Endometrial microvascular endothelial cells (primary cell): ENCODE results near the gene MTRFR. TPM values are rescaled to one million over a fixed set of nuclear protein-coding genes. Genes with fewer than 3 reads are reported as not detected.
"Not testable (repeated sequence)": the region's sequence is repeated elsewhere in the genome, so short reads cannot be mapped to it uniquely, and the experiment has no call there.

ENCODE experiments used
- in situ Hi-C: cut with HindIII; loops from 2 replicates; pipeline ENCODE4 v1.10.0; 2017; ENCODE audit warnings: low sequenced_read_pairs, low pct_unique_long_range_greater_than_20kb; ENCODE audit errors: inconsistent ontology term
- total RNA-seq: library from RNA; depleted of rRNA; stranded (reverse); fragments of >200 nt; gene quantifications from one replicate; pipeline ENCODE4 v1.2.3, GENCODE V29; 2015; ENCODE audit errors: inconsistent ontology term

Gene MTRFR
- total RNA-seq: 7.4 TPM

- in situ Hi-C loops: loop anchor here (25.0 kb wide), 1 partner anchor 171 kb away; no protein-coding TSS in a partner anchor
Measured at GRCh38 chr12:123232807-123233504, at the start of gene MTRFR, which contains the start of gene MPHOSPH9. TSS of gene MTRFR (plus strand) at chr12:123233436. CDS start at chr12:123253675, 20,239 bp downstream. TSS of gene MPHOSPH9 (minus strand) at chr12:123233141. CDS start at chr12:123230364, 2,777 bp downstream.

DNA sequence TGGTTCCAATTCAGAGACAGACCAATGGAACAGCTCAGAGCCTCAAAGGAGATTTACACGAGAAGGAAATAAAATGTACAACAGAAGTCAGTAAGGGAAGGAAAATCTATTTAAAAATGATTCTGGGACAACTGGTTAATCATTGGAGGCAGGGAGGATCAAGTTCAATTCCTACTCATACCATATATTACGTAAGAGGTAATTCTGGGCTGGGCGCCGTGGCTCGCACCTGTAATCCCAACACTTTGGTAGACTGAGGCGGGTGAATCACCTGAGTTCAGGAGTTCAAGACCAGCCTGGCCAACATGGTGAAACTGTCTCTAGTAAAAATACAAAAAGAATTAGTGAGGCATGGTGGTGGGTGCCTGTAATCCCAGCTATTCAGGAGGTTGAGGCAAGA, 45.6 kb upstream of the MTRFR start:
- in situ Hi-C loops: no loop called here

DNA sequence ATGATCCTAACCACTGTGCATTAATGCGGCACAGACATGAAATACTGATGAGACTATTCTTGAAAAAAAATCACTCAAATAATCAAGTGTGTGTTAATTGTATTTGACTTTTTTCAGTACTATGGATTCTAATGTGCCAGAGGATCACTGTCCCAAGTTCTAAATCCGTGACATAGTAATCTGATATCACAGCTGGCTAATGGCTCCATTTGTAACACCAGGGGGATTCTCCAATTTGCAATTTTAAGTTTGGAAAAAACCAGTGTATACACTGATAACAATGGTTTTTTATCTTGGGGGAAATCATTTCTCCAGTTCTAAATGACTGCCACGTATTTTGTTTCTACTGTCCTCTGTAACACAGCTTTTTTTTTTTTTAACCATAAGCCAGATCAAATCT, 33.3 kb upstream of the MTRFR start:
- in situ Hi-C loops: no loop called here

- in situ Hi-C loops: no loop called here
Measured at GRCh38 chr12:123200414-123200813, 32.8 kb upstream of the MTRFR start.

DNA sequence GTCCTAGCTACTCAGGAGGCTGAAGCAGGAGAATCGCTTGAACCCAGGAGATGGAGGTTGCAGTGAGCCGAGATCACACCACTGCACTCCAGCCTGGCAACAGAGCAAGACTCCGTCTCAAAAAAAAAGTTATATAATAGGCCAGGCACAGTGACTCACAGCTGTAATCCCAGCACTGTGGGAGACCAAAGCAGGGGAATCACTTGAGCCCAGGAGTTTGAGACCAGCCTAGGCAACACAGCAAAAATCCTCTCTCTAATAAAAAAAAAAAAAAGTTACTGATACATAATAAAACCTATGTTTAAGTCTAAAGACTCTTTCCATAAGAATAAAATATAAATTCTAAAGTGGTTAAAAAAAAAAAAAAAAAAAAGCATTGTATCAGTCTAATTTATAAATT, 26.4 kb upstream of the MTRFR start:
- in situ Hi-C loops: not testable (repeated sequence)

DNA sequence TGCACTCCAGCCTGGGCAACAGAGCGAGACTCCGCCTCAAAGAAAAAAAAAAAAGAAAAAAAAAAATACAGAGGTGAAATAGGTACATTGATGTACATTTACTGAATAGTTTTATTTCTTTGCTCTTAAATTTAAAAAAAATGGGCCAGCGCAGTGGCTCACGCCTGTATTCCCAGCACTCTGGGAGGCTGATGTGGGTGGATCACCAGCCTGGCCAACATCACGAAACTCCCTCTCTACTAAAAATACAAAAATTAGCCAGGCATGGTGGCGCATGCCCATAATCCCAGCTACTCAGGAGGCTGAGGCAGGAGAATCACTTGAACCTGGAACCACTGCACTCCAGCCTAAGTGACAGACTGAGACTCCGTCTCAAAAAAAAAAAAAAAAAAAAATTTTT, 25.4 kb upstream of the MTRFR start:
- in situ Hi-C loops: not testable (repeated sequence)

DNA sequence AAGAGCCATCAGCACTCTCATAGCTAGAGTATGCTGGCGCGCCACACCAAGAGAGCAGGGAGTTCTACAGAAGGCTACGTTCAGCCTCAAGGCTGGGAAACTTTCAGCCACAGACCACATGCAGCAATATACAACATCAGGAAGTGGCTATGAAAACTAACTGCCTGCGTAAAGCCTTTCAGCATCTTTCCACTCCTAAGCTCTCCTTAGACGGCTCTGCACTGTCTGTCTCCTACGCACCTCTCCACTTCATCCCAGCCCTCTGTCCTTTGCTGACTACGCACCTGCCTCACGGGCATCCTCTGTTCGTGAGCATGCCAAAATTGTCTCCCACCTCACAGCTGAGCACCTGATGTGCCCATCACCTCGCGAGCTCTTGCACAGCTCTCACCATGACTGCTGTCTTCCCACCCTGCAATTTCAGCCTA, 10.0 kb upstream of the MTRFR start:
- in situ Hi-C loops: no loop called here

DNA sequence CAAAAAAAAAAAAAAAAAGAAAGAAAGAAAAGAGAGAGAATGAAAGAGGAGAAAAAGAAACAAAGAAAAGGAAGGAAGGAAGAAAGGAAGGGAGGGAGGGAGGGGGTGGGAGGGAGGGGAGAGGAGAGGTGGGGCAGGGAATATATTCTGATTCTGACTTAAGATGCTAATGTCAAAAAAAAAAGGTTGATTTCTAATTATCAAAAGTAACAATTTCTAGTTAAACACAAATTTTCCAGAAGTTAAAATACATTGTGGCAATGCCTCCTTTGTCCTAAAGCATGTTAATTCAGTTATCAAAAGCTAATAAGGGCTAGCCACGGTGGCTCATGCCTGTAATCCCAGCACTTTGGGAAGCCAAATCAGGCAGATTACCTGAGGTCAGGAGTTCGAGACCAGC, 7.8 kb upstream of the MTRFR start:
- in situ Hi-C loops: loop anchor here (25.0 kb wide), 1 partner anchor 163 kb away; no protein-coding TSS in a partner anchor

DNA sequence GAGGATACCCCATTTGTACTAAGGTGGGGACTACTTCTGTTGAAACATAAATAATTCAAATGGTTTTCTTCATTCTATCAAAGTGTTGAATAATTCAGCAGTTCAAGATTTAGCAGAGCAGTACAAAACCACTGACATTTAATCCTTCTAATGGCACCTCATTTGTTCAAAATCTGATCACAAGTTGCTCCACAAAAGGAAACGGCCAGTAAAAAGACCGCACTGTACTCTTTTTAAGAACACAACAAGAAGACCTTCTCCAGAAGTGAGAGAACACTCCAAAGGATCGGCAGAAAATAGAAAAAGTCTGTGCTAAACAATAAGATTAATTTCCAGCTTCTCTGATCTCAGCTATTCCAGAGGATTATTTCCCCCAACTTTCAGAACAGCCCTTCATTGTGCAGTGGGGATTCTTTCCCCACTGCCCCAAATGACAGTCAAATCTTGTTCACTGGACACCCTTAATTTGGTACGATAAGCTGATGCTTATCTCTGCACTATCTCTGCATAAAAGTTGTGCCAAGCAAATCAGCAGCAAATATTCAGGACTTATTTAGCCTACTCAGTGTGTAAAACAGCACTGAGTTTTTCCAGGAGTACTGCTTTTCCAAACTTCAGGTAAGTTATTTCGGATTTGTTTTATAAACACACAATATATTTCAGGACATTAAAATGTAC, 5.5 kb upstream of the MTRFR start:
- in situ Hi-C loops: loop anchor here (25.0 kb wide), 1 partner anchor 165 kb away; no protein-coding TSS in a partner anchor

GRCh38 chr12:123229051-123229450, 4.2 kb upstream of the MTRFR start:
- in situ Hi-C loops: loop anchor here (25.0 kb wide), 1 partner anchor 167 kb away; no protein-coding TSS in a partner anchor

DNA sequence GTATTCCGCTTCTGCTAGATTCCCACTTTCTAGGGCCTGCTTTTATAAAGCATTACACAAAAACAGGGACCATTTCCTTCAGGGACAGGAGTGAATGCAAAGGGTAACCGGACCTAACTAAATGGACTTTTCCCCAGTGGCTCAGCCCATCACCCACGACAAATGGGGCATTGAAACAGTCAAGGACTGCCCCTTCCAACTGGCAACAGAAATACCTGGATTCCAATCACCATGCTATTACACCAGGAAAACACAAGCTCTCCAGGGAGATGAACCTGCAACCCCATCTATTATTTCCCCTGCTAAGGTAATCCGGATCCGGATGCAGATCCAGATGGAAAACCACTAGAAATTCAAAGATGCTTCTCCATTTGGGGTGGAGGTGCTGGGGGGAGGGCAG, 1.3 kb upstream of the MTRFR start:
- in situ Hi-C loops: loop anchor here (25.0 kb wide), 1 partner anchor 170 kb away; no protein-coding TSS in a partner anchor

DNA sequence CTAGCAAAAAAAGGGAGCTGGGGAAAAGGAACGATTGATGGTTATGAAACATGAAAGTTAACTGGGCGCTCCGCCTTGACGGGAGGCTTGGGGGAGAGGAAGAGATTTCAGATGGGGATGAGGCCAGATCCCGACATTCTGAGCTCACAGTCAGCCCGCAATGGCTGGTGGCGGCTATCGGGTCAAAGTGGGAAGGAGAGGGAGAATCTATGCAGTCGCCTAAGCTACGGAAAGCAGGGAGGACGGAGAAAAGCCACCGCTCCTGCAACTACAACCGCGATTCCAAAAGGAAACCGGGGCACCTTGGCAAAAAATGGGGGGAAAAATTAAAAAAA, 797 bp upstream of the MTRFR start:
- in situ Hi-C loops: loop anchor here (25.0 kb wide), 1 partner anchor 170 kb away; no protein-coding TSS in a partner anchor

DNA sequence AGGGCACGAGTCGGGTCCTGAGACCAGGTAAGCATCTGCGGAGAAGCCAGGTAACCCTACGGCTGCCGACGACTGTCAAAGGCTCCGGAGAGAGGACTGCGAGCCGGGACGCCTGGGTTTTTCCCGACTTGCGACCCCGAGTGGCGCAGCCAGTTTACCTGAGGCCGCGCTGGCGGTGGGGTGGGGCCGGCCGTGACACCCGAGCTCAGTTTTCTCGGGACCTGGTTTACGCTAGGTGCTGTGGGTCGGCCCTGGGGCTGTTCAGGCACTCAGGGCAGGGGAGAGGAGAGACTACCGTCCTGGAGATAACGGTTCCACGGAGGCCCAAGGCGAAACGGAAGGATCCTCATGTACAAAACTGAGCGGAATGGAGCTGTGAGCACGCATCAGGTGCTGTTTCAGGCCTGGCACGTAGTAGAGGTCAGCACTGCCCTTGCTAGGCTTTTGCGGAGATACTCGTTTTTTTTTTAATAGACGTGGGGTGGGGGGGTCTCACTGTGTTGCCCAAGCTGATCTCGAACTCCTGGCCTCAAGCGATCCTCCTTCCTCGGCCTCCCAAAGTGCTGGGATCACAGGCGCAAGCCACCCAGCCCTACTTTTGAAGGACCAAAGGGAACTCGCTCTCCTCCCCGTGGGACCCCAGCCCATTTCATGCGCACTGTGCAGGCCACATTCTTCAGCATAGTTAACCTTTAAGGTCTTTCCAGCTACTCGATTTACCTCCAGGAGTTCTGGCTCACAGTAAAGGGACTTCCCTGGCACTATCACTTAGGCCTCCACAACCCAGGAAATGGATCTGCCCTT, 471 bp downstream of the MTRFR start:
- in situ Hi-C loops: loop anchor here (25.0 kb wide), 1 partner anchor 171 kb away; no protein-coding TSS in a partner anchor

- in situ Hi-C loops: loop anchor here (25.0 kb wide), 1 partner anchor 175 kb away; no protein-coding TSS in a partner anchor
Measured at GRCh38 chr12:123237646-123238329, 4.6 kb downstream of the MTRFR start.

- in situ Hi-C loops: loop anchor here (25.0 kb wide), 1 partner anchor 176 kb away; no protein-coding TSS in a partner anchor
Measured at GRCh38 chr12:123238330-123238682, 5.1 kb downstream of the MTRFR start.

GRCh38 chr12:123238961-123239360, 5.7 kb downstream of the MTRFR start:
- in situ Hi-C loops: loop anchor here (25.0 kb wide), 1 partner anchor 177 kb away; no protein-coding TSS in a partner anchor

DNA sequence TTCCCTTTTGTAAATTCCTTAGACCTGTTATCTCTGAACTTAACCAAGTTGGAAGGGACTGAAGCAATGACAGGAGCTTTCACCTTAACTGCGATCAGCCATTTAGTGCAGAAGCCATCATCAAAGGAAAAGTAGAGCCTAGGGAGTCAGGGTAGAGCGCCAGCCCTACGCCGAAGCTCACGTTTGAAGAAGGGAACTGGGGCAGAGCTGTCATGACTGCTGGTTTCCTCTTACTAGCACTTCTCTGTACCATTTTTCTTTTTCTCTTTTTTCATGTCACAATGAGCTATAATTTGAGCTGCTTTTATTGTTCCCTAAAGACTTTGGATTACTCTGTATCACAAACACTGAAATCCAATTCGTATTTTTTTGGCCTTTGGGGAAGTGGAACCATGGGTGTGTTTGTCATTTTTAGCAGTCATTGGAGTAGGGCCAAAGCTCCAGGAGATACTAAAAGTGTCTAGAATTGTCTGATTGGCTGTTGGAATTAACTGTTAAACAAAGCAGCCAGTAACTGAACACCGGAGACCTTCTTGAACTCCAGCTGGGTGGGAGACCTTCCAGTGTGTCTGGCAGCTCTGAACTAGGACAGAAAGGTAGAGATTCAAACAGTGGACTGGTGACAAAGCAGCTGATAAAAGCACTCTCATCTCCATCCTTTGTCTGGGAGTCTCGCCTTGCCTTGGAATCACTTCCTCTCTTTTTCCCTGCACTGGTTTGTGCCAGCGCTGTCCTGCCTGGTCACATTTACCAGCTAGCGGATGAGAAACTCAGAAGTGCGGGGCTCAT, 9.1 kb downstream of the MTRFR start:
- in situ Hi-C loops: loop anchor here (25.0 kb wide), 1 partner anchor 180 kb away; no protein-coding TSS in a partner anchor
